ENCODE results near the gene MRM3.
"Not testable (repeated sequence)": the region's sequence is repeated elsewhere in the genome, so short reads cannot be mapped to it uniquely, and the experiment has no call there.

Gene MRM3

GRCh38 chr17:824378-824777, 42.2 kb downstream of the MRM3 start:
- no peak for DNase-seq (ENCODE audit: low read depth in 3 of 3)

- no peak for DNase-seq (ENCODE audit: low read depth in 3 of 3)
Measured at GRCh38 chr17:825216-825615, 43.1 kb downstream of the MRM3 start.

- no peak for DNase-seq (ENCODE audit: low read depth in 3 of 3)
Measured at GRCh38 chr17:826778-827177, 44.6 kb downstream of the MRM3 start.

GRCh38 chr17:828761-829160, 46.6 kb downstream of the MRM3 start:
- DNase-seq (ENCODE audit: low read depth in 3 of 3), result no peak

- not testable (repeated sequence) for DNase-seq (ENCODE audit: low read depth in 3 of 3)
Measured at GRCh38 chr17:829614-830013, 47.5 kb downstream of the MRM3 start.

- no peak for DNase-seq (ENCODE audit: low read depth in 3 of 3)
Measured at GRCh38 chr17:830381-830780, 48.2 kb downstream of the MRM3 start.

GRCh38 chr17:830950-831349, 48.8 kb downstream of the MRM3 start:
- DNase-seq (ENCODE audit: low read depth in 3 of 3), result no peak

- DNase-seq (ENCODE audit: low read depth in 3 of 3), result no peak
Measured at GRCh38 chr17:834136-834535, 52.0 kb downstream of the MRM3 start.

- no peak for DNase-seq (ENCODE audit: low read depth in 3 of 3)
Measured at GRCh38 chr17:835263-835662, 53.1 kb downstream of the MRM3 start.

GRCh38 chr17:835721-836120, 53.6 kb downstream of the MRM3 start:
- DNase-seq (ENCODE audit: low read depth in 3 of 3), result not testable (repeated sequence)

GRCh38 chr17:836151-836550, 54.0 kb downstream of the MRM3 start:
- no peak for DNase-seq (ENCODE audit: low read depth in 3 of 3)

- no peak for DNase-seq (ENCODE audit: low read depth in 3 of 3)
Measured at GRCh38 chr17:838486-838885, 56.3 kb downstream of the MRM3 start.

GRCh38 chr17:841313-841712, 59.2 kb downstream of the MRM3 start:
- DNase-seq (ENCODE audit: low read depth in 3 of 3), result no peak

All from stimulated activated CD4-positive, alpha-beta T cell treated with anti-CD3 and anti-CD28 coated beads, TNF-alpha, amount 100 ng/mL, for 4 hours (primary cell).